OCI-LY7 (cell line): ENCODE measurements around the gene ABCC3. TPM values are rescaled to one million over a fixed set of nuclear protein-coding genes. Genes with fewer than 3 reads are reported as not detected.

ENCODE experiments used
- BruUV-seq: library from RNA; stranded (reverse); fragments of 400-500 nt; replicated peaks from 2 replicates; lab custom pipeline; 2021; lab: Mats Ljungman, UMichigan
- CTCF ChIA-PET: fragments of 300-600 bp; sonication (Branson Sonifier 250); formaldehyde crosslinking; loops from one replicate; lab custom pipeline; 2022; ENCODE audit warnings: antibody characterized with exemption; ENCODE audit not compliant: unreplicated experiment; lab: Charles Lee
- POLR2A ChIA-PET: fragments of 300-600 bp; sonication (Branson Sonifier 250); formaldehyde crosslinking; loops from one replicate; lab custom pipeline; 2022; ENCODE audit warnings: antibody characterized with exemption; lab: Charles Lee
- DNase-seq: peaks from one replicate; pipeline ENCODE4 v3.0.0-alpha.2; 2015; ENCODE audit warnings: low spot score
- H2AFZ ChIP-seq: fragments of 200-600 bp; sonication (generic), shearing (Covaris generic); 2 replicates; pipeline ENCODE4 v1.6.1; 2014; ENCODE audit warnings: mild to moderate bottlenecking, antibody characterized with exemption, low read length, moderate library complexity
- H3K27ac ChIP-seq: fragments of 200-600 bp; sonication (generic); 2 replicates; pipeline ENCODE4 v1.5.1; 2014; ENCODE audit warnings: mixed run types, low read depth, mild to moderate bottlenecking, moderate library complexity, low read length, inconsistent platforms; ENCODE audit not compliant: poor library complexity, severe bottlenecking
- H3K36me3 ChIP-seq: fragments of 200-600 bp; sonication (generic); 2 replicates; pipeline ENCODE4 v1.6.1; 2014; ENCODE audit warnings: mild to moderate bottlenecking, antibody characterized with exemption, low read length, moderate library complexity, mixed read lengths; ENCODE audit not compliant: insufficient read depth
- H3K4me1 ChIP-seq: fragments of 200-600 bp; sonication (generic); 2 replicates; pipeline ENCODE4 v1.5.1; 2014; ENCODE audit warnings: mild to moderate bottlenecking, low read length; ENCODE audit not compliant: insufficient read depth, poor library complexity, severe bottlenecking
- H3K4me2 ChIP-seq: fragments of 200-600 bp; sonication (generic); 2 replicates; pipeline ENCODE4 v1.6.1; 2014; ENCODE audit warnings: mild to moderate bottlenecking, low read length
- H3K4me3 ChIP-seq: fragments of 200-600 bp; sonication (generic); 2 replicates; pipeline ENCODE4 v1.5.1; 2014; ENCODE audit warnings: mild to moderate bottlenecking, low read depth, low read length; ENCODE audit not compliant: poor library complexity, severe bottlenecking
- H3K79me2 ChIP-seq: fragments of 200-600 bp; sonication (generic); 2 replicates; pipeline ENCODE4 v1.6.1; 2016; ENCODE audit warnings: low read depth, mild to moderate bottlenecking, low read length, moderate library complexity, mixed read lengths; ENCODE audit not compliant: insufficient read depth
- H3K9me2 ChIP-seq: fragments of 200-600 bp; sonication (generic); 2 replicates; pipeline ENCODE4 v1.6.1; 2016; ENCODE audit warnings: mild to moderate bottlenecking, low read length, mixed read lengths; ENCODE audit not compliant: insufficient read depth
- H3K9me3 ChIP-seq: fragments of 200-600 bp; sonication (generic); 2 replicates; pipeline ENCODE4 v1.6.1; 2014; ENCODE audit warnings: mild to moderate bottlenecking, mixed run types, low read length, mixed read lengths
- H4K20me1 ChIP-seq: fragments of 200-600 bp; sonication (generic); 2 replicates; pipeline ENCODE4 v1.6.1; 2014; ENCODE audit warnings: mild to moderate bottlenecking, antibody characterized with exemption, low read length, moderate library complexity, mixed read lengths; ENCODE audit not compliant: insufficient read depth
- CTCF ChIP-seq: fragments of 200-600 bp; sonication (generic); conservative IDR thresholded peaks from 2 replicates; pipeline ENCODE4 v1.5.1; 2014; ENCODE audit warnings: mild to moderate bottlenecking, antibody characterized with exemption, low read length, moderate library complexity, mixed read lengths
- EZH2phosphoT487 ChIP-seq: fragments of 200-600 bp; sonication (generic); IDR thresholded peaks from 2 replicates; pipeline ENCODE4 v1.6.1; 2018; ENCODE audit warnings: low read depth, borderline replicate concordance, mild to moderate bottlenecking, mixed run types, antibody characterized with exemption, low read length, moderate library complexity, mixed read lengths
- intact Hi-C: fragments of 100-400 bp; cut with micrococcal nuclease; formaldehyde crosslinking; loops from one replicate; pipeline ENCODE4 v1.10.0; 2022; ENCODE audit not compliant: unreplicated experiment
- total RNA-seq, 2 experiments: library from RNA; depleted of rRNA in 1 of 2; stranded (reverse); fragments of >200 nt in 1 of 2; shearing (Covaris generic) in 1 of 2; gene quantifications; 2 replicates each; pipeline ENCODE4 v1.2.3, GENCODE V29; 2014 to 2022

ABCC3 gene
- total RNA-seq, 2 experiments from 2014 or later: not detected

- POLR2A ChIA-PET: no interaction called here
- intact Hi-C loops: no loop called here
- no peaks in the 10 kb centered on the region for H3K36me3 ChIP-seq
- CTCF ChIA-PET: no interaction called here
- no peaks in the 10 kb centered on the region for H3K79me2 ChIP-seq
- H3K27ac ChIP-seq: no peak overlapping the region
- DNase-seq: no peak
- no peak for TF ChIP-seq EZH2phosphoT487
- no peak for TF ChIP-seq CTCF
- no peak overlapping the region for H3K4me2 ChIP-seq
- no peaks in the 10 kb centered on the region for H4K20me1 ChIP-seq
- no peaks in the 10 kb centered on the region for H3K9me2 ChIP-seq
- H3K4me3 ChIP-seq: no peak overlapping the region
- BruUV-seq: no TSS peak
- H3K4me1 ChIP-seq: peaks cover 7% of the 10 kb centered on the region
- no peaks in the 10 kb centered on the region for H3K9me3 ChIP-seq
- H2AFZ ChIP-seq: no peak overlapping the region
These were observed 31.6 kb downstream of the ABCC3 start for GRCh38 chr17:50666316-50666715.

- intact Hi-C loops: no loop called here
- H3K79me2 ChIP-seq: no peaks in the 10 kb centered on the region
- BruUV-seq: no TSS peak
- H3K4me2 ChIP-seq: no peak overlapping the region
- H4K20me1 ChIP-seq: no peaks in the 10 kb centered on the region
- H3K4me3 ChIP-seq: no peak overlapping the region
- no peak for TF ChIP-seq CTCF
- no peak for TF ChIP-seq EZH2phosphoT487
- no peak overlapping the region for H2AFZ ChIP-seq
- no peaks in the 10 kb centered on the region for H3K9me3 ChIP-seq
- H3K4me1 ChIP-seq: no peaks in the 10 kb centered on the region
- H3K9me2 ChIP-seq: no peaks in the 10 kb centered on the region
- H3K27ac ChIP-seq: no peak overlapping the region
- no peaks in the 10 kb centered on the region for H3K36me3 ChIP-seq
- no peak for DNase-seq
- ChIA-PET POLR2A (no interaction called here), CTCF (no interaction called here)
These were observed 32.8 kb downstream of the ABCC3 start for GRCh38 chr17:50667259-50668024.
